ENCODE results near the gene DPEP2NB. TPM values are rescaled to one million over a fixed set of nuclear protein-coding genes. Genes with fewer than 3 reads are reported as not detected.

The DPEP2NB gene
- total and polyA plus RNA-seq, 10 of the 15 experiments (the other 5 are each of a cell fraction or from before 2014, with no cell fraction given) = not detected

GRCh38 chr16:68022728-68023537 lies 7.2 kb upstream of the DPEP2NB start, which contains the start of the genes DDX28 and DUS2 (continued):
- TF ChIP-seq NFYA (IDR thresholded peaks at IDR 0.05; ENCODE audit: borderline replicate concordance, low read depth, low read length) = no peak
- no peak for TF ChIP-seq CBX3 (IDR thresholded peaks at IDR 0.05; ENCODE audit: borderline replicate concordance, low read depth)
- no peak for TF ChIP-seq MYB (IDR thresholded peaks at IDR 0.05; ENCODE audit: borderline replicate concordance, low read depth, low read length)
- TF ChIP-seq ATF3 (IDR thresholded peaks at IDR 0.05; ENCODE audit: borderline replicate concordance, extremely low read depth, low read depth, low read length) = peak; percentile 91
- no peak for TF ChIP-seq ZZZ3 (IDR thresholded peaks at IDR 0.05; ENCODE audit: control insufficient read depth, insufficient read length, low read depth)
- peak; percentile 70; the same call in 1 of the 2 replicates for TF ChIP-seq DPF2 (IDR thresholded peaks at IDR 0.05)
- no peak for TF ChIP-seq NFXL1 (IDR thresholded peaks at IDR 0.05; ENCODE audit: borderline replicate concordance)
- no peak for TF ChIP-seq KAT2A (conservative IDR thresholded peaks at IDR 0.05; ENCODE audit: control insufficient read depth, low read depth, low read length)
- TF ChIP-seq ZBTB33 (IDR thresholded peaks at IDR 0.05) = 0 out of 2 replicates have a peak, but pooled peaks have one; percentile 6
- TF ChIP-seq ATF2 (IDR thresholded peaks at IDR 0.05; ENCODE audit: low read length) = no peak
- TF ChIP-seq BCLAF1 (IDR thresholded peaks at IDR 0.05) = no peak
- TF ChIP-seq HDAC2 (IDR thresholded peaks at IDR 0.05) = 0 out of 2 replicates have a peak, but pooled peaks have one; percentile 44
- peak; percentile 95 for TF ChIP-seq SIN3A (IDR thresholded peaks at IDR 0.05; ENCODE audit: low read depth, low read length)
- peak; percentile 96 for TF ChIP-seq MXI1 (IDR thresholded peaks at IDR 0.05; ENCODE audit: low read depth, low read length)
- peak; percentile 64 for TF ChIP-seq CHD2 (IDR thresholded peaks at IDR 0.05; ENCODE audit: borderline replicate concordance, low read depth, low read length)
- TF ChIP-seq IRF3 (IDR thresholded peaks at IDR 0.05) = no peak
- peak; percentile 90 for TF ChIP-seq MAX (IDR thresholded peaks at IDR 0.05; ENCODE audit: low read depth, low read length)
- TF ChIP-seq FOXM1 (IDR thresholded peaks at IDR 0.05; ENCODE audit: low read depth, low read length) = no peak
- TF ChIP-seq BACH1 (IDR thresholded peaks at IDR 0.05; ENCODE audit: borderline replicate concordance) = no peak; the same call in 1 of the 2 replicates
- no peak for TF ChIP-seq EZH2 (IDR thresholded peaks at IDR 0.05; ENCODE audit: borderline replicate concordance, control insufficient read depth, low read depth, low read length)
- no peak for TF ChIP-seq FOS (IDR thresholded peaks at IDR 0.05; ENCODE audit: borderline replicate concordance, extremely low read depth, insufficient read length)
- TF ChIP-seq GABPA (IDR thresholded peaks at IDR 0.05; ENCODE audit: low read depth) = no peak

All from GM12878 (cell line).